HepG2 (cell line): Measurements from ENCODE around the gene CHST2.

ENCODE experiments used
- ONECUT2 ChIP-seq: sonication (generic); formaldehyde crosslinking; IDR thresholded peaks from 2 replicates; pipeline ENCODE4 v1.4.0; 2020; ENCODE audit warnings: missing genetic modification reagents
- PTBP1 ChIP-seq: fragments of 200-400 bp; formaldehyde crosslinking; IDR thresholded peaks from 2 replicates; pipeline ENCODE4 v1.6.1; 2018; ENCODE audit warnings: low read length, low read depth; ENCODE audit not compliant: poor library complexity, severe bottlenecking
- SNAI1 ChIP-seq: sonication (generic); formaldehyde crosslinking; IDR thresholded peaks from 2 replicates; pipeline ENCODE4 v1.5.0; 2020; ENCODE audit warnings: mild to moderate bottlenecking, missing genetic modification reagents, borderline replicate concordance
- SNRNP70 ChIP-seq: fragments of 200-400 bp; formaldehyde crosslinking; IDR thresholded peaks from 2 replicates; pipeline ENCODE4 v1.6.1; 2017; ENCODE audit warnings: mild to moderate bottlenecking, low read depth, low read length, moderate library complexity
- TAF1 ChIP-seq: sonication (generic); formaldehyde crosslinking; IDR thresholded peaks from 2 replicates; pipeline ENCODE4 v1.4.0; 2020; ENCODE audit warnings: missing genetic modification reagents
- TF ChIP-seq, protein P1 (sequence below): sonication (generic); formaldehyde crosslinking; IDR thresholded peaks from 2 replicates; pipeline ENCODE4 v1.5.0; 2020; ENCODE audit warnings: mild to moderate bottlenecking, missing genetic modification reagents, moderate library complexity

DNA sequence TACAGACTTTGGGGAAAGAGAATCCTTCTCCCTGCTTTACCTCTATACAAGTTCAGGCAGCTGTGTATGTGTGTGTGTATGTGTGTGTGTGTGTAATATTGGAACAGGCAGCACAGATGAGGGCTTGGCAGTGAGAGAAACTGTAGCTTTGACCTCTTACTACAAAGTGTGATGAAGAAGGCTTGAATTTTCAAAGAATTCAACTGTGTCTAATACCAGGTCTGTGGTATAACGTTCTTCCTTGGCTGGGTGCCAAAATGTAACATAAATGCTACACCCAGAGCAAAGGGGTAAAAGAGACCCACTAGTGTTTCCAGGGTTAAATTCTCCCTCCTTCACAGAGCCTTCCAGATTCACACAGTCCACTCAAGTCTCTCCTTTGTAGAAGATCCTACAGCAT is 51.1 kb downstream of the CHST2 start:
- TF ChIP-seq, protein P1, sequence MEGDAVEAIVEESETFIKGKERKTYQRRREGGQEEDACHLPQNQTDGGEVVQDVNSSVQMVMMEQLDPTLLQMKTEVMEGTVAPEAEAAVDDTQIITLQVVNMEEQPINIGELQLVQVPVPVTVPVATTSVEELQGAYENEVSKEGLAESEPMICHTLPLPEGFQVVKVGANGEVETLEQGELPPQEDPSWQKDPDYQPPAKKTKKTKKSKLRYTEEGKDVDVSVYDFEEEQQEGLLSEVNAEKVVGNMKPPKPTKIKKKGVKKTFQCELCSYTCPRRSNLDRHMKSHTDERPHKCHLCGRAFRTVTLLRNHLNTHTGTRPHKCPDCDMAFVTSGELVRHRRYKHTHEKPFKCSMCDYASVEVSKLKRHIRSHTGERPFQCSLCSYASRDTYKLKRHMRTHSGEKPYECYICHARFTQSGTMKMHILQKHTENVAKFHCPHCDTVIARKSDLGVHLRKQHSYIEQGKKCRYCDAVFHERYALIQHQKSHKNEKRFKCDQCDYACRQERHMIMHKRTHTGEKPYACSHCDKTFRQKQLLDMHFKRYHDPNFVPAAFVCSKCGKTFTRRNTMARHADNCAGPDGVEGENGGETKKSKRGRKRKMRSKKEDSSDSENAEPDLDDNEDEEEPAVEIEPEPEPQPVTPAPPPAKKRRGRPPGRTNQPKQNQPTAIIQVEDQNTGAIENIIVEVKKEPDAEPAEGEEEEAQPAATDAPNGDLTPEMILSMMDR (CRISPR knock-in tag), result no peak
- TF ChIP-seq ONECUT2 (CRISPR knock-in tag), result no peak
- no peak for TF ChIP-seq SNRNP70
- no peak for TF ChIP-seq PTBP1
- TF ChIP-seq SNAI1 (CRISPR knock-in tag), result no peak
- no peak for TF ChIP-seq TAF1 (CRISPR knock-in tag)
